Lung (tissue), 13 donors: ENCODE results near the gene IL6ST. TPM values are rescaled to one million over a fixed set of nuclear protein-coding genes. Genes with fewer than 3 reads are reported as not detected.

Experiments
- ATAC-seq: fragments of 200-7000 bp; cut with Tn5 transposase; one replicate; pipeline ENCODE4 v1.9.1; 2020; ENCODE audit warnings: moderate number of reproducible peaks; ENCODE audit not compliant: insufficient read depth, low FRiP score
- DNase-seq, 3 donors: peaks; one replicate each; pipeline ENCODE4 v3.0.0-alpha.2; 2013 to 2017
- H3K27ac ChIP-seq, 2 donors: one replicate each; pipeline ENCODE4 v1.5.1; 2013; ENCODE audit warnings: mild to moderate bottlenecking in 2 of 2, moderate library complexity in 2 of 2, control low read depth in 1 of 2, inconsistent platforms in 1 of 2, low read depth in 1 of 2, low read length in 1 of 2
- H3K27me3 ChIP-seq, 3 donors: one replicate each; pipeline ENCODE4 v1.5.1; 2013; ENCODE audit warnings: low read length in 2 of 3; ENCODE audit not compliant: control insufficient read depth in 3 of 3, insufficient read depth in 3 of 3
- H3K36me3 ChIP-seq, 4 donors: one replicate each; pipeline ENCODE4 v1.5.1; 2013; ENCODE audit warnings: low read length in 4 of 4, mild to moderate bottlenecking in 1 of 4, moderate library complexity in 1 of 4; ENCODE audit not compliant: control insufficient read depth in 4 of 4, insufficient read depth in 4 of 4
- H3K4me1 ChIP-seq, 5 donors: one replicate each; pipeline ENCODE4 v1.5.1; 2013; ENCODE audit warnings: low read length in 5 of 5, mild to moderate bottlenecking in 2 of 5, moderate library complexity in 1 of 5; ENCODE audit not compliant: control insufficient read depth in 5 of 5, insufficient read depth in 5 of 5
- H3K4me3 ChIP-seq: one replicate; pipeline ENCODE4 v1.5.1; 2013; ENCODE audit warnings: mild to moderate bottlenecking, control low read depth, moderate library complexity
- H3K9ac ChIP-seq, 2 donors: one replicate each; pipeline ENCODE4 v1.5.1; 2013; ENCODE audit warnings: low read length in 2 of 2, control low read depth in 1 of 2; ENCODE audit not compliant: insufficient read depth in 1 of 2
- H3K9me3 ChIP-seq, 4 donors: one replicate each; pipeline ENCODE4 v1.5.1; 2013; ENCODE audit warnings: low read length in 3 of 4, mild to moderate bottlenecking in 1 of 4, moderate library complexity in 1 of 4; ENCODE audit not compliant: control insufficient read depth in 4 of 4, insufficient read depth in 3 of 4
- WGBS, 2 donors: extraction: QIAGEN DNeasy Blood & Tissue Kit; methylation state at CpG; one replicate each; pipeline ENCODE4 v1.1.7; 2013; 5-methylcytosine and 5-hydroxymethylcytosine counted together
- polyA plus RNA-seq, 2 donors: library from polyadenylated mRNA; stranded (reverse); fragments of 200-250 nt; gene quantifications; one replicate each; pipeline ENCODE4 v1.2.1, GENCODE V29; 2013
- small RNA-seq: library from RNA; depleted of rRNA; stranded (forward); fragments of <200 nt; gene quantifications from one replicate; pipeline ENCODE3, GENCODE V24; 2014; ENCODE audit warnings: low replicate concordance
- total RNA-seq, 2 donors: library from RNA; depleted of rRNA in 1 of 2; stranded (reverse); fragments of >200 nt in 1 of 2; gene quantifications; one replicate each; pipeline ENCODE4 v1.2.1, GENCODE V29; 2014 to 2021
- TF ChIP-seq, protein P1 (sequence below): IDR thresholded peaks from 2 replicates; pipeline ENCODE4 v1.5.1; 2012; ENCODE audit warnings: mild to moderate bottlenecking; ENCODE audit errors: control extremely low read depth, extremely low read depth
- donor health status: control.
- donor health status: control.
- donor health status: Bipolar disorder and iron deficiency.
- donor health status: healthy.
- donor health status: DM: yes; HTN: yes; CAD: no.

Gene IL6ST
- total and polyA plus RNA-seq, 4 donors, result 47.8 to 377 (median 196) TPM

- Histone ChIP-seq H3K27me3 (no peaks in the 10 kb centered on the region), H3K9me3 (peaks cover 0 to 5% (median under 1%) of the 10 kb centered on the region in 4 donors), H3K9ac (no peak overlapping the region), H3K27ac (no peak overlapping the region), H3K4me1 (no peaks in the 10 kb centered on the region), H3K4me3 (no peak overlapping the region), H3K36me3 (no peaks in the 10 kb centered on the region)
- ATAC-seq, result no peak
- 90 to 95% methylated on average over 5 of the region's 5 CpGs for WGBS, 2 donors
- TF ChIP-seq, protein P1, sequence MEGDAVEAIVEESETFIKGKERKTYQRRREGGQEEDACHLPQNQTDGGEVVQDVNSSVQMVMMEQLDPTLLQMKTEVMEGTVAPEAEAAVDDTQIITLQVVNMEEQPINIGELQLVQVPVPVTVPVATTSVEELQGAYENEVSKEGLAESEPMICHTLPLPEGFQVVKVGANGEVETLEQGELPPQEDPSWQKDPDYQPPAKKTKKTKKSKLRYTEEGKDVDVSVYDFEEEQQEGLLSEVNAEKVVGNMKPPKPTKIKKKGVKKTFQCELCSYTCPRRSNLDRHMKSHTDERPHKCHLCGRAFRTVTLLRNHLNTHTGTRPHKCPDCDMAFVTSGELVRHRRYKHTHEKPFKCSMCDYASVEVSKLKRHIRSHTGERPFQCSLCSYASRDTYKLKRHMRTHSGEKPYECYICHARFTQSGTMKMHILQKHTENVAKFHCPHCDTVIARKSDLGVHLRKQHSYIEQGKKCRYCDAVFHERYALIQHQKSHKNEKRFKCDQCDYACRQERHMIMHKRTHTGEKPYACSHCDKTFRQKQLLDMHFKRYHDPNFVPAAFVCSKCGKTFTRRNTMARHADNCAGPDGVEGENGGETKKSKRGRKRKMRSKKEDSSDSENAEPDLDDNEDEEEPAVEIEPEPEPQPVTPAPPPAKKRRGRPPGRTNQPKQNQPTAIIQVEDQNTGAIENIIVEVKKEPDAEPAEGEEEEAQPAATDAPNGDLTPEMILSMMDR, result no peak
- DNase-seq, result no peak
Observed at GRCh38 chr5:55888205-55888604, 106.6 kb downstream of the IL6ST start.

DNA sequence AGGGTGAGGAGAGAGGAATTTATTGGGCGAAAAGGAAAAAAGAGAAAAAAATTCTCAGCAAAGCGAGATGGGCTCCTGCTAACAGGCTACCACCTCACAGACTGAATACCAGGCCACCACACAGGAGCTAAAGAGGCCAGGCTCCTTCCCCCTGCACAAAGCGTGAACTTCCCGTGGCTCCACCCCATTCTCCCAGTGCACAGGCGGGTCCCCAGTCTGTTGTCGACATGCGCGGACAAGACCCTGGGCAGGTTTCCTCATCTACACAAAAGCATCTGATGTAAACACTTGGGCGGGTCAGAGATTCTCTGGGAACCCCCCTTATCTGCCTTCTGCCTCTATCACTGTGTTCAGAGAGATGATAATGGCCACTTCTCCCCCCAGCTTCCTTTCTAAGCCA lies 109.4 kb downstream of the IL6ST start:
- Histone ChIP-seq H3K27me3 (no peaks in the 10 kb centered on the region), H3K9ac (no peak overlapping the region), H3K9me3 (no peaks in the 10 kb centered on the region), H3K27ac (no peak overlapping the region), H3K4me1 (no peaks in the 10 kb centered on the region), H3K4me3 (no peak overlapping the region), H3K36me3 (no peaks in the 10 kb centered on the region)
- ATAC-seq (no peak), DNase-seq (no peak)
- WGBS, 2 donors, result 85 to 86% methylated on average over 9 of the region's 9 CpGs
- TF ChIP-seq, protein P1, result no peak

Small RNA genes lying within 50 kb of the gene (small RNA-seq; reads per million reads assigned to genes)
- gene AC016596.1 (not detected), gene RF01210 (not detected)

Other genes starting within 250 kb of the IL6ST start
- under 1 TPM; 0.09 to 0.21 TPM for gene IL31RA, start 143.6 kb downstream of the IL6ST start, total RNA-seq
- under 1 TPM; 0.04 to 0.13 TPM for gene IL31RA, start 143.6 kb downstream of the IL6ST start, polyA plus RNA-seq
- under 1 TPM; 0.18 to 0.37 TPM for gene ANKRD55, start 238.4 kb upstream of the IL6ST start, total RNA-seq
- gene ANKRD55, start 238.4 kb upstream of the IL6ST start, polyA plus RNA-seq, result under 1 TPM; 0.06 to 0.50 TPM